HepG2 (cell line): ENCODE measurements around the gene UGT1A8. TPM values are rescaled to one million over a fixed set of nuclear protein-coding genes. Genes with fewer than 3 reads are reported as not detected.

Experiments used
- ATF7-NPFF ChIP-seq: sonication (generic); formaldehyde crosslinking; IDR thresholded peaks from 2 replicates; pipeline ENCODE4 v1.8.1; 2023; ENCODE audit warnings: mild to moderate bottlenecking, low read depth, missing genetic modification reagents, moderate library complexity
- CEBPB ChIP-seq: IDR thresholded peaks from 2 replicates; pipeline ENCODE4 v1.6.1; 2011; ENCODE audit warnings: low read depth, low read length, improper control_type of control experiment, borderline replicate concordance
- CEBPG ChIP-seq: IDR thresholded peaks from 2 replicates; pipeline ENCODE4 v1.6.1; 2016
- CHD2 ChIP-seq: IDR thresholded peaks from 2 replicates; pipeline ENCODE4 v1.6.1; 2011; ENCODE audit warnings: low read depth, low read length, improper control_type of control experiment
- FOSL2 ChIP-seq: sonication (generic); formaldehyde crosslinking; IDR thresholded peaks from 2 replicates; pipeline ENCODE4 v1.4.0; 2020; ENCODE audit warnings: missing genetic modification reagents
- FOXA1 ChIP-seq, 2 experiments: fragments of 450-650 bp in 1 of 2; sonication (generic) in 1 of 2; formaldehyde crosslinking in 1 of 2; IDR thresholded peaks; 2 replicates each; pipeline versions ENCODE4 v1.4.0 to v1.6.1; 2016 to 2020; ENCODE audit warnings: missing genetic modification reagents in 1 of 2
- FOXK2 ChIP-seq: fragments of 450-650 bp; IDR thresholded peaks from 2 replicates; pipeline ENCODE4 v1.6.1; 2016
- HOXA9 ChIP-seq: sonication (generic); formaldehyde crosslinking; IDR thresholded peaks from 2 replicates; pipeline ENCODE4 v1.8.1; 2022; ENCODE audit warnings: missing genetic modification reagents, mild to moderate bottlenecking, moderate library complexity, borderline replicate concordance
- IRX3 ChIP-seq: sonication (generic); formaldehyde crosslinking; IDR thresholded peaks from 2 replicates; pipeline ENCODE4 v1.8.1; 2023; ENCODE audit warnings: mild to moderate bottlenecking, low read depth, missing genetic modification reagents, borderline replicate concordance
- MAF1 ChIP-seq: sonication (generic); formaldehyde crosslinking; IDR thresholded peaks from 2 replicates; pipeline ENCODE4 v1.5.0; 2020; ENCODE audit warnings: missing genetic modification reagents, borderline replicate concordance
- NFE2L2 ChIP-seq: fragments of 150-350 bp; IDR thresholded peaks from 2 replicates; pipeline ENCODE4 v1.6.1; 2014; ENCODE audit warnings: low read length
- NFYB ChIP-seq: sonication (generic); formaldehyde crosslinking; IDR thresholded peaks from 2 replicates; pipeline ENCODE4 v1.4.0; 2020; ENCODE audit warnings: missing genetic modification reagents
- NFYC ChIP-seq: IDR thresholded peaks from 2 replicates; pipeline ENCODE4 v1.6.1; 2016; ENCODE audit warnings: missing genetic modification reagents, missing compliant biosample characterization
- RXRA ChIP-seq: sonication (generic); formaldehyde crosslinking; IDR thresholded peaks from 2 replicates; pipeline ENCODE4 v1.5.1; 2020; ENCODE audit warnings: missing genetic modification reagents
- TCF7 ChIP-seq: sonication (generic); IDR thresholded peaks from 2 replicates; pipeline ENCODE4 v1.6.1; 2016; ENCODE audit warnings: antibody characterized with exemption, low read depth
- TCF7L2 ChIP-seq: IDR thresholded peaks from 2 replicates; pipeline ENCODE4 v1.6.1; 2011; ENCODE audit warnings: mild to moderate bottlenecking, low read depth, low read length, moderate library complexity
- YEATS2 ChIP-seq: sonication (generic); formaldehyde crosslinking; IDR thresholded peaks from 2 replicates; pipeline ENCODE4 v1.4.0; 2020; ENCODE audit warnings: missing genetic modification reagents, borderline replicate concordance
- YEATS4 ChIP-seq: sonication (generic); formaldehyde crosslinking; IDR thresholded peaks from 2 replicates; pipeline ENCODE4 v1.4.0; 2020; ENCODE audit warnings: missing genetic modification reagents, borderline replicate concordance
- ZFP90 ChIP-seq: sonication (generic); formaldehyde crosslinking; IDR thresholded peaks from 2 replicates; pipeline ENCODE4 v1.8.0; 2022; ENCODE audit warnings: missing genetic modification reagents, mild to moderate bottlenecking, inconsistent platforms, borderline replicate concordance
- ZMAT3 ChIP-seq: sonication (generic); formaldehyde crosslinking; conservative IDR thresholded peaks from 2 replicates; pipeline ENCODE4 v1.7.0; 2021; ENCODE audit warnings: missing genetic modification reagents
- ZNF451 ChIP-seq: sonication (generic); formaldehyde crosslinking; IDR thresholded peaks from 2 replicates; pipeline ENCODE4 v1.5.0; 2020; ENCODE audit warnings: mild to moderate bottlenecking, missing genetic modification reagents
- ZNF746 ChIP-seq: sonication (generic); formaldehyde crosslinking; IDR thresholded peaks from 2 replicates; pipeline ENCODE4 v1.8.0; 2022; ENCODE audit warnings: mild to moderate bottlenecking, missing genetic modification reagents
- ZNF749 ChIP-seq: sonication (generic); formaldehyde crosslinking; IDR thresholded peaks from 2 replicates; pipeline ENCODE4 v1.8.0; 2022; ENCODE audit warnings: mild to moderate bottlenecking, missing genetic modification reagents, moderate library complexity, borderline replicate concordance
- polyA plus RNA-seq, 8 experiments: library from polyadenylated mRNA; depleted of rRNA in 3 of 8; stranded (reverse) in 7 of 8; unstranded in 1 of 8; fragments of >200 nt; fragmentation: Illumina TruSeq in 4 of 8; extraction: Trizol in 4 of 8; gene quantifications; 2 replicates each; pipeline versions ENCODE4 v1.2.1 to v1.2.3, GENCODE V29; 2011 to 2016; ENCODE audit warnings: low read depth in 4 of 8, missing spikeins in 1 of 8, mixed read lengths in 1 of 8; ENCODE audit not compliant: insufficient read depth in 1 of 8
- total RNA-seq, 5 experiments: library from RNA; depleted of rRNA; stranded (reverse); fragments of >200 nt; fragmentation: Illumina TruSeq; extraction: Trizol; gene quantifications; 2 replicates each; pipeline ENCODE4 v1.2.3, GENCODE V29; 2016; ENCODE audit warnings: low read depth in 1 of 5
- TF ChIP-seq, protein P1 (sequence below): sonication (generic); formaldehyde crosslinking; IDR thresholded peaks from 2 replicates; pipeline ENCODE4 v1.5.1; 2020; ENCODE audit warnings: mild to moderate bottlenecking, missing genetic modification reagents
- TF ChIP-seq, protein P2 (sequence below): sonication (generic); formaldehyde crosslinking; IDR thresholded peaks from 2 replicates; pipeline ENCODE4 v1.5.0; 2020; ENCODE audit warnings: missing genetic modification reagents, mild to moderate bottlenecking, borderline replicate concordance
- TF ChIP-seq, protein P3 (sequence below): IDR thresholded peaks from 2 replicates; pipeline ENCODE4 v1.6.1; 2016; ENCODE audit warnings: control low read depth

Gene UGT1A8
- total and polyA plus RNA-seq, 2 of the 13 experiments (the other 11 are each of a cell fraction or from before 2014, with no cell fraction given): not detected

DNA sequence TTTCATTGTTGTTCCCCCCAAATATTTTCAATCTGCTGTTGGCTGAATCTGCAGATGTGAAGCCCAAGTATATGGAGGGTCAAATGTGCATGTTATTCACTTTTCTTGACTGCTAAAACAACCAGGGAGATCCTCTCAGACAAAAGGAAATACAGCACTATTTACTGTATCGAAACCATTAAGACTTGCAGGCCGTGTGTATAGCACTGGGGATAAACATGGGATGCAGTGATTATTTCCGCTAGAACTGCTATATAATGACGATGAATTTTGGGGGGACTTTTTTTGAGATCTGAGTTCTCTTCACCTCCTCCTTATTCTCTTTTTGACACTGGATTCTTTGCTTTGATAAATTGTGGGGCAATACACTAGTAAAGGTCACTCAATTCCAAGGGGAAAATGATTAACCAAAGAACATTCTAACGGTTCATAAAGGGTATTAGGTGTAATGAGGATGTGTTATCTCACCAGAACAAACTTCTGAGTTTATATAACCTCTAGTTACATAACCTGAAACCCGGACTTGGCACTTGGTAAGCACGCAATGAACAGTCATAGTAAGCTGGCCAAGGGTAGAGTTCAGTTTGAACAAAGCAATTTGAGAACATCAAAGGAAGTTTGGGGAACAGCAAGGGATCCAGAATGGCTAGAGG lies 139.1 kb downstream of the UGT1A8 start (continued):
- TF ChIP-seq YEATS4 (CRISPR knock-in tag) (no peak; the same call in 1 of the 2 replicates), CHD2 (no peak), ZNF451 (CRISPR knock-in tag) (no peak), CEBPB (peak; percentile 82; the same call in 1 of the 2 replicates), YEATS2 (CRISPR knock-in tag) (peak; percentile 43; the same call in 1 of the 2 replicates), FOXK2 (0 out of 2 replicates have a peak, but pooled peaks have one; percentile 31), NFE2L2 (peak; percentile 33; the same call in 1 of the 2 replicates), CEBPG (CRISPR knock-in tag) (peak; percentile 85), ZMAT3 (CRISPR knock-in tag) (peak; percentile 75; the same call in 1 of the 2 replicates), FOSL2 (CRISPR knock-in tag) (peak; percentile 90), RXRA (CRISPR knock-in tag) (peak; percentile 95; the same call in 1 of the 2 replicates), FOXA1 (IDR thresholded peaks at IDR 0.05) (peak; percentile 19; the same call in 1 of the 2 replicates), FOXA1 (CRISPR knock-in tag; IDR thresholded peaks at IDR 0.05) (peak; percentile 93), IRX3 (CRISPR knock-in tag) (peak; percentile 81; the same call in 1 of the 2 replicates), ATF7-NPFF (CRISPR knock-in tag) (0 out of 2 replicates have a peak, but pooled peaks have one; percentile 44), ZNF749 (CRISPR knock-in tag) (no peak), HOXA9 (CRISPR knock-in tag) (peak; percentile 84; the same call in 1 of the 2 replicates), MAF1 (CRISPR knock-in tag) (no peak), ZFP90 (CRISPR knock-in tag) (peak; percentile 80; the same call in 1 of the 2 replicates), TCF7 (peak; percentile 100), NFYB (no peak), ZNF746 (peak; percentile 54; the same call in 1 of the 2 replicates), NFYC (no peak), TCF7L2 (peak; percentile 93)
- TF ChIP-seq, protein P1, sequence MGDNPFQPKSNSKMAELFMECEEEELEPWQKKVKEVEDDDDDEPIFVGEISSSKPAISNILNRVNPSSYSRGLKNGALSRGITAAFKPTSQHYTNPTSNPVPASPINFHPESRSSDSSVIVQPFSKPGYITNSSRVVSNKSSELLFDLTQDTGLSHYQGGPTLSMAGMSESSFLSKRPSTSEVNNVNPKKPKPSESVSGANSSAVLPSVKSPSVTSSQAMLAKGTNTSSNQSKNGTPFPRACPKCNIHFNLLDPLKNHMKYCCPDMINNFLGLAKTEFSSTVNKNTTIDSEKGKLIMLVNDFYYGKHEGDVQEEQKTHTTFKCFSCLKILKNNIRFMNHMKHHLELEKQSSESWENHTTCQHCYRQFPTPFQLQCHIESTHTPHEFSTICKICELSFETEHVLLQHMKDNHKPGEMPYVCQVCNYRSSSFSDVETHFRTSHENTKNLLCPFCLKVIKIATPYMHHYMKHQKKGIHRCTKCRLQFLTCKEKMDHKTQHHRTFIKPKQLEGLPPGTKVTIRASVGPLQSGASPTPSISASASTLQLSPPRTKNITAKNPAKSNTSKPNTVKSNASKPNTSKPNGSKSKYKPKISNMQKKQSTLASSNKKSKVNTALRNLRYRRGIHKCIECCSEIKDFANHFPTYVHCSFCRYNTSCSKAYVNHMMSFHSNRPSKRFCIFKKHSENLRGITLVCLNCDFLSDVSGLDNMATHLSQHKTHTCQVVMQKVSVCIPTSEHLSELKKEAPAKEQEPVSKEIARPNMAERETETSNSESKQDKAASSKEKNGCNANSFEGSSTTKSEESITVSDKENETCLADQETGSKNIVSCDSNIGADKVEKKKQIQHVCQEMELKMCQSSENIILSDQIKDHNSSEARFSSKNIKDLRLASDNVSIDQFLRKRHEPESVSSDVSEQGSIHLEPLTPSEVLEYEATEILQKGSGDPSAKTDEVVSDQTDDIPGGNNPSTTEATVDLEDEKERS (CRISPR knock-in tag): peak; percentile 71; the same call in 1 of the 2 replicates
- TF ChIP-seq, protein P2, sequence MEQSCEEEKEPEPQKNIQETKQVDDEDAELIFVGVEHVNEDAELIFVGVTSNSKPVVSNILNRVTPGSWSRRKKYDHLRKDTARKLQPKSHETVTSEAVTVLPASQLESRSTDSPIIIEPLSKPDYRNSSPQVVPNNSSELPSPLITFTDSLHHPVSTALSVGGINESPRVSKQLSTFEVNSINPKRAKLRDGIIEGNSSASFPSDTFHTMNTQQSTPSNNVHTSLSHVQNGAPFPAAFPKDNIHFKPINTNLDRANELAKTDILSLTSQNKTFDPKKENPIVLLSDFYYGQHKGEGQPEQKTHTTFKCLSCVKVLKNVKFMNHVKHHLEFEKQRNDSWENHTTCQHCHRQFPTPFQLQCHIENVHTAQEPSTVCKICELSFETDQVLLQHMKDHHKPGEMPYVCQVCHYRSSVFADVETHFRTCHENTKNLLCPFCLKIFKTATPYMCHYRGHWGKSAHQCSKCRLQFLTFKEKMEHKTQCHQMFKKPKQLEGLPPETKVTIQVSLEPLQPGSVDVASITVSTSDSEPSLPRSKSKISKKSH: no peak
- TF ChIP-seq, protein P3, sequence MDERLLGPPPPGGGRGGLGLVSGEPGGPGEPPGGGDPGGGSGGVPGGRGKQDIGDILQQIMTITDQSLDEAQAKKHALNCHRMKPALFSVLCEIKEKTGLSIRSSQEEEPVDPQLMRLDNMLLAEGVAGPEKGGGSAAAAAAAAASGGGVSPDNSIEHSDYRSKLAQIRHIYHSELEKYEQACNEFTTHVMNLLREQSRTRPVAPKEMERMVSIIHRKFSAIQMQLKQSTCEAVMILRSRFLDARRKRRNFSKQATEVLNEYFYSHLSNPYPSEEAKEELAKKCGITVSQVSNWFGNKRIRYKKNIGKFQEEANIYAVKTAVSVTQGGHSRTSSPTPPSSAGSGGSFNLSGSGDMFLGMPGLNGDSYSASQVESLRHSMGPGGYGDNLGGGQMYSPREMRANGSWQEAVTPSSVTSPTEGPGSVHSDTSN: 0 out of 2 replicates have a peak, but pooled peaks have one; percentile 46
